Mesendoderm (in vitro differentiated cells): Measurements from ENCODE around the gene GLTPD2.

Source experiments
- DNase-seq: peaks from one replicate; pipeline ENCODE4 v3.0.0; 2013
- H2AK5ac ChIP-seq: 2 replicates; pipeline ENCODE4 v1.6.1; 2013; ENCODE audit warnings: low read length, inconsistent platforms
- H2BK120ac ChIP-seq: 2 replicates; pipeline ENCODE4 v1.6.1; 2013; ENCODE audit warnings: low read depth, mild to moderate bottlenecking, low read length, moderate library complexity, mixed read lengths
- H2BK15ac ChIP-seq: replicated peaks from 2 replicates; pipeline ENCODE4 v1.6.1; 2013; ENCODE audit warnings: low read depth, mild to moderate bottlenecking, moderate library complexity
- H2BK5ac ChIP-seq: 2 replicates; pipeline ENCODE4 v1.6.1; 2013; ENCODE audit warnings: low read length, inconsistent platforms
- H3K18ac ChIP-seq: 2 replicates; pipeline ENCODE4 v1.6.1; 2013; ENCODE audit warnings: mild to moderate bottlenecking, low read length, mixed read lengths
- H3K23ac ChIP-seq: one replicate; pipeline ENCODE4 v1.6.1; 2013; ENCODE audit warnings: low read length
- H3K27ac ChIP-seq: 2 replicates; pipeline ENCODE4 v1.5.1; 2013; ENCODE audit warnings: low read depth, mild to moderate bottlenecking, inconsistent platforms, low read length, moderate library complexity
- H3K27me3 ChIP-seq: 2 replicates; pipeline ENCODE4 v1.6.1; 2013; ENCODE audit warnings: low read length, control low read depth, mild to moderate bottlenecking, inconsistent platforms; ENCODE audit not compliant: insufficient read depth, poor library complexity
- H3K36me3 ChIP-seq: 2 replicates; pipeline ENCODE4 v1.6.1; 2013; ENCODE audit warnings: low read length, inconsistent platforms; ENCODE audit not compliant: control insufficient read depth, insufficient read depth
- H3K4ac ChIP-seq: one replicate; pipeline ENCODE4 v1.6.1; 2013; ENCODE audit warnings: low read depth, mild to moderate bottlenecking, low read length, moderate library complexity
- H3K4me1 ChIP-seq: 2 replicates; pipeline ENCODE4 v1.6.1; 2013; ENCODE audit warnings: low read depth, low read length, inconsistent platforms; ENCODE audit not compliant: control insufficient read depth
- H3K4me2 ChIP-seq: 2 replicates; pipeline ENCODE4 v1.6.1; 2013; ENCODE audit warnings: low read length
- H3K4me3 ChIP-seq: 2 replicates; pipeline ENCODE4 v1.5.1; 2013; ENCODE audit warnings: mild to moderate bottlenecking, low read length
- H3K56ac ChIP-seq: one replicate; pipeline ENCODE4 v1.6.1; 2013; ENCODE audit warnings: low read length
- H3K79me1 ChIP-seq: 2 replicates; pipeline ENCODE4 v1.6.1; 2013; ENCODE audit warnings: low read length, inconsistent platforms
- H3K79me2 ChIP-seq: 2 replicates; pipeline ENCODE4 v1.6.1; 2013; ENCODE audit warnings: mild to moderate bottlenecking, low read length; ENCODE audit not compliant: control insufficient read depth, insufficient read depth
- H3K9ac ChIP-seq: 2 replicates; pipeline ENCODE4 v1.6.1; 2013; ENCODE audit warnings: low read length, inconsistent platforms
- H4K5ac ChIP-seq: one replicate; pipeline ENCODE4 v1.6.1; 2013; ENCODE audit warnings: low read length
- H4K8ac ChIP-seq: one replicate; pipeline ENCODE4 v1.6.1; 2013; ENCODE audit warnings: low read depth, mild to moderate bottlenecking, control low read depth, low read length, moderate library complexity
- WGBS: extraction: QIAGEN DNeasy Blood & Tissue Kit; methylation state at CpG from one replicate; pipeline ENCODE4 v1.1.7; 2013; ENCODE audit warnings: low lambda C conversion rate, missing lambda C conversion rate; ENCODE audit not compliant: insufficient coverage; ENCODE audit errors: extremely low coverage; 5-methylcytosine and 5-hydroxymethylcytosine counted together

GLTPD2 gene

GRCh38 chr17:4764595-4764994 is 24.2 kb upstream of the GLTPD2 start:
- Histone ChIP-seq H2AK5ac (no peak overlapping the region), H3K4me3 (no peak overlapping the region), H4K8ac (no peak overlapping the region), H3K18ac (no peak overlapping the region), H3K36me3 (no peaks in the 10 kb centered on the region), H3K27me3 (no peaks in the 10 kb centered on the region), H2BK5ac (no peak overlapping the region), H3K9ac (no peak overlapping the region), H3K56ac (no peak overlapping the region), H3K4me1 (no peaks in the 10 kb centered on the region), H2BK15ac (no peak overlapping the region), H3K79me1 (no peaks in the 10 kb centered on the region), H3K4ac (no peak overlapping the region), H4K5ac (no peak overlapping the region), H3K23ac (no peak overlapping the region), H3K4me2 (no peak overlapping the region), H3K27ac (no peak overlapping the region), H2BK120ac (no peak overlapping the region), H3K79me2 (no peaks in the 10 kb centered on the region)
- DNase-seq, result no peak
- no CpG with 5 or more reads among the region's 3 CpGs for WGBS

GRCh38 chr17:4766201-4766600 is 22.6 kb upstream of the GLTPD2 start:
- Histone ChIP-seq H4K8ac (no peak overlapping the region), H3K4ac (no peak overlapping the region), H3K27ac (no peak overlapping the region), H2BK15ac (no peak overlapping the region), H3K27me3 (no peaks in the 10 kb centered on the region), H3K79me2 (no peaks in the 10 kb centered on the region), H3K18ac (no peak overlapping the region), H3K23ac (no peak overlapping the region), H3K9ac (no peak overlapping the region), H2BK5ac (no peak overlapping the region), H3K4me1 (no peaks in the 10 kb centered on the region), H2BK120ac (no peak overlapping the region), H3K36me3 (no peaks in the 10 kb centered on the region), H3K4me2 (no peak overlapping the region), H4K5ac (no peak overlapping the region), H3K79me1 (no peaks in the 10 kb centered on the region), H3K4me3 (no peak overlapping the region), H3K56ac (no peak overlapping the region), H2AK5ac (no peak overlapping the region)
- no CpG with 5 or more reads among the region's 3 CpGs for WGBS
- DNase-seq, result no peak

GRCh38 chr17:4766723-4767122 is 22.0 kb upstream of the GLTPD2 start:
- Histone ChIP-seq H3K9ac (no peak overlapping the region), H3K56ac (no peak overlapping the region), H3K27ac (no peak overlapping the region), H3K4me3 (no peak overlapping the region), H3K18ac (no peak overlapping the region), H2BK5ac (no peak overlapping the region), H3K27me3 (no peaks in the 10 kb centered on the region), H3K36me3 (no peaks in the 10 kb centered on the region), H2BK15ac (no peak overlapping the region), H4K5ac (no peak overlapping the region), H3K79me2 (no peaks in the 10 kb centered on the region), H2AK5ac (no peak overlapping the region), H3K23ac (no peak overlapping the region), H2BK120ac (no peak overlapping the region), H3K79me1 (no peaks in the 10 kb centered on the region), H4K8ac (no peak overlapping the region), H3K4ac (no peak overlapping the region), H3K4me2 (no peak overlapping the region), H3K4me1 (no peaks in the 10 kb centered on the region)
- no CpG with 5 or more reads among the region's 9 CpGs for WGBS
- DNase-seq, result no peak

- Histone ChIP-seq H3K4me2 (no peak overlapping the region), H3K9ac (no peak overlapping the region), H2BK5ac (no peak overlapping the region), H2BK15ac (no peak overlapping the region), H3K27me3 (no peaks in the 10 kb centered on the region), H3K4me3 (no peak overlapping the region), H3K4ac (no peak overlapping the region), H3K27ac (no peak overlapping the region), H3K4me1 (no peaks in the 10 kb centered on the region), H3K18ac (no peak overlapping the region), H3K56ac (no peak overlapping the region), H3K36me3 (no peaks in the 10 kb centered on the region), H4K8ac (no peak overlapping the region), H3K79me1 (no peaks in the 10 kb centered on the region), H4K5ac (no peak overlapping the region), H2BK120ac (no peak overlapping the region), H2AK5ac (no peak overlapping the region), H3K79me2 (no peaks in the 10 kb centered on the region), H3K23ac (no peak overlapping the region)
- WGBS, result no CpG with 5 or more reads among the region's 6 CpGs
- no peak for DNase-seq
Measured at GRCh38 chr17:4768298-4768697, 20.5 kb upstream of the GLTPD2 start.

- H2BK15ac ChIP-seq, result no peak overlapping the region
- H3K4me1 ChIP-seq, result no peaks in the 10 kb centered on the region
- no peak overlapping the region for H4K8ac ChIP-seq
- H3K27ac ChIP-seq, result no peak overlapping the region
- no CpG with 5 or more reads among the region's 2 CpGs for WGBS
- H3K9ac ChIP-seq, result no peak overlapping the region
- no peaks in the 10 kb centered on the region for H3K36me3 ChIP-seq
- H2BK120ac ChIP-seq, result no peak overlapping the region
- no peak overlapping the region for H3K56ac ChIP-seq
- H3K79me1 ChIP-seq, result no peaks in the 10 kb centered on the region
- H3K4me2 ChIP-seq, result no peak overlapping the region
- no peak for DNase-seq
- no peak overlapping the region for H3K23ac ChIP-seq
- H3K4ac ChIP-seq, result no peak overlapping the region
- H3K18ac ChIP-seq, result no peak overlapping the region
- no peak overlapping the region for H4K5ac ChIP-seq
- no peak overlapping the region for H3K4me3 ChIP-seq
- no peak overlapping the region for H2AK5ac ChIP-seq
- no peak overlapping the region for H2BK5ac ChIP-seq
- no peaks in the 10 kb centered on the region for H3K27me3 ChIP-seq
- no peaks in the 10 kb centered on the region for H3K79me2 ChIP-seq
Measured at GRCh38 chr17:4769628-4770027, 19.1 kb upstream of the GLTPD2 start.

GRCh38 chr17:4771519-4772234 is 17.1 kb upstream of the GLTPD2 start, which contains the start of gene TM4SF5:
TSS of gene TM4SF5 (plus strand) at chr17:4771886. CDS start at chr17:4771923, 37 bp downstream.
- no peak within 1 kb of the TSS for H2BK15ac ChIP-seq
- H3K4me1 ChIP-seq, result no peaks in the 10 kb centered on the region
- no peak within 1 kb of the TSS for H2BK5ac ChIP-seq
- no peak within 1 kb of the TSS for H3K4me2 ChIP-seq
- H3K4ac ChIP-seq, result no peak within 1 kb of the TSS
- H3K23ac ChIP-seq, result no peak within 1 kb of the TSS
- WGBS, result no CpG with 5 or more reads among the region's 13 CpGs
- no peak within 1 kb of the TSS for H3K4me3 ChIP-seq
- H3K27me3 ChIP-seq, result no peaks in the 10 kb centered on the region
- no peaks in the 10 kb centered on the region for H3K36me3 ChIP-seq
- H3K79me2 ChIP-seq, result no peaks in the 10 kb centered on the region
- H4K8ac ChIP-seq, result no peak within 1 kb of the TSS
- no peak within 1 kb of the TSS for H3K27ac ChIP-seq
- H3K79me1 ChIP-seq, result no peaks in the 10 kb centered on the region
- H3K56ac ChIP-seq, result no peak within 1 kb of the TSS
- no peak within 1 kb of the TSS for H2BK120ac ChIP-seq
- DNase-seq, result no peak
- no peak within 1 kb of the TSS for H4K5ac ChIP-seq
- no peak within 1 kb of the TSS for H3K18ac ChIP-seq
- no peak within 1 kb of the TSS for H2AK5ac ChIP-seq
- no peak within 1 kb of the TSS for H3K9ac ChIP-seq
